HG03064 (cell line): ENCODE data around the gene CFAP126.
"Not testable (repeated sequence)": the region's sequence is repeated elsewhere in the genome, so short reads cannot be mapped to it uniquely, and the experiment has no call there.

ENCODE experiments used
- ATAC-seq: cut with Tn5 transposase; IDR thresholded peaks from one replicate; pipeline ENCODE4 v1.9.1; 2021; ENCODE audit warnings: low read depth; ENCODE audit not compliant: unreplicated experiment

The CFAP126 gene

GRCh38 chr1:161367684-161368400 lies at the start of gene CFAP126:
TSS of gene CFAP126 (minus strand) at chr1:161367876. CDS start at chr1:161367868, 8 bp downstream.
- ATAC-seq: peak; percentile 87

- ATAC-seq: not testable (repeated sequence)
Measured at GRCh38 chr1:161413050-161413449, 45.4 kb upstream of the CFAP126 start.

- not testable (repeated sequence) for ATAC-seq
Measured at GRCh38 chr1:161410636-161410970, 42.9 kb upstream of the CFAP126 start.

GRCh38 chr1:161409848-161410635 lies 42.4 kb upstream of the CFAP126 start:
- ATAC-seq: not testable (repeated sequence)

GRCh38 chr1:161408429-161409052 lies 40.9 kb upstream of the CFAP126 start:
- no peak for ATAC-seq

- ATAC-seq: no peak
Measured at GRCh38 chr1:161407451-161407985, 39.8 kb upstream of the CFAP126 start.

GRCh38 chr1:161406551-161406950 lies 38.9 kb upstream of the CFAP126 start:
- not testable (repeated sequence) for ATAC-seq

GRCh38 chr1:161404051-161404597 lies 36.4 kb upstream of the CFAP126 start:
- no peak for ATAC-seq

GRCh38 chr1:161402446-161402845 lies 34.8 kb upstream of the CFAP126 start:
- no peak for ATAC-seq

GRCh38 chr1:161399257-161399998 lies 31.8 kb upstream of the CFAP126 start:
- peak; percentile 70 for ATAC-seq

- ATAC-seq: no peak
Measured at GRCh38 chr1:161398900-161399256, 31.2 kb upstream of the CFAP126 start.

- not testable (repeated sequence) for ATAC-seq
Measured at GRCh38 chr1:161397038-161397437, 29.4 kb upstream of the CFAP126 start.

- no peak for ATAC-seq
Measured at GRCh38 chr1:161393151-161393550, 25.5 kb upstream of the CFAP126 start.

GRCh38 chr1:161391611-161392010 lies 23.9 kb upstream of the CFAP126 start:
- ATAC-seq: no peak

- not testable (repeated sequence) for ATAC-seq
Measured at GRCh38 chr1:161391136-161391535, 23.5 kb upstream of the CFAP126 start.

- no peak for ATAC-seq
Measured at GRCh38 chr1:161390559-161390858, 22.8 kb upstream of the CFAP126 start.

GRCh38 chr1:161389691-161390558 lies 22.2 kb upstream of the CFAP126 start:
- peak; percentile 70 for ATAC-seq

GRCh38 chr1:161389158-161389557 lies 21.5 kb upstream of the CFAP126 start:
- ATAC-seq: not testable (repeated sequence)

GRCh38 chr1:161388639-161389038 lies 21.0 kb upstream of the CFAP126 start:
- no peak for ATAC-seq
